H1 (cell line): ENCODE data around the gene NR1I2. TPM values are rescaled to one million over a fixed set of nuclear protein-coding genes. Genes with fewer than 3 reads are reported as not detected.

Source experiments
- CTCF ChIA-PET: fragments of 300-600 bp; sonication (Branson Sonifier 250); formaldehyde crosslinking; loops from one replicate; lab custom pipeline; 2021; ENCODE audit not compliant: partially characterized antibody; lab: Charles Lee
- POLR2A ChIA-PET: fragments of 300-600 bp; sonication (Branson Sonifier 250); formaldehyde crosslinking; loops from one replicate; lab custom pipeline; 2021; ENCODE audit warnings: inconsistent platforms; ENCODE audit not compliant: partially characterized antibody; lab: Charles Lee
- DNase-seq, 2 experiments: peaks; one replicate each; pipeline versions ENCODE4 v3.0.0 to v3.0.0-alpha.2; 2010 to 2022; ENCODE audit warnings: low spot score in 2 of 2, low read depth in 1 of 2, mixed read lengths in 1 of 2
- FAIRE-seq: peaks from 2 replicates; lab custom pipeline; 2011; peaks lifted over from hg19 to GRCh38; lab: Jason Lieb, UNC
- H2AFZ ChIP-seq: 2 replicates; pipeline ENCODE4 v1.8.1; 2012; ENCODE audit warnings: low read length, inconsistent platforms
- H2AK5ac ChIP-seq: 2 replicates; pipeline ENCODE4 v1.6.1; 2013; ENCODE audit warnings: low read depth, low read length
- H2BK120ac ChIP-seq: replicated peaks from 2 replicates; pipeline ENCODE3; 2013; ENCODE audit warnings: low read depth, low read length, inconsistent platforms
- H2BK12ac ChIP-seq: 2 replicates; pipeline ENCODE4 v1.6.1; 2013; ENCODE audit warnings: low read depth, low read length
- H2BK15ac ChIP-seq: 2 replicates; pipeline ENCODE4 v1.6.1; 2013; ENCODE audit warnings: low read length
- H2BK20ac ChIP-seq: 2 replicates; pipeline ENCODE4 v1.6.1; 2013; ENCODE audit warnings: low read length
- H2BK5ac ChIP-seq: 2 replicates; pipeline ENCODE4 v1.6.1; 2013; ENCODE audit warnings: low read depth, low read length
- H3K14ac ChIP-seq: 2 replicates; pipeline ENCODE4 v1.6.1; 2013; ENCODE audit warnings: inconsistent platforms; ENCODE audit not compliant: insufficient read length
- H3K18ac ChIP-seq: 2 replicates; pipeline ENCODE4 v1.6.1; 2013; ENCODE audit warnings: low read length; ENCODE audit errors: extremely low read depth
- H3K23ac ChIP-seq: 2 replicates; pipeline ENCODE4 v1.6.1; 2013; ENCODE audit warnings: inconsistent platforms; ENCODE audit not compliant: insufficient read length
- H3K23me2 ChIP-seq: 2 replicates; pipeline ENCODE4 v1.6.1; 2013; ENCODE audit warnings: low read depth, low read length
- H3K27ac ChIP-seq: 2 replicates; pipeline ENCODE4 v1.6.1; 2011; ENCODE audit warnings: low read depth, low read length, inconsistent platforms
- H3K27me3 ChIP-seq, 4 experiments: replicated peaks in 1 of 4; 1 replicate in 1 of 4; 2 replicates in 3 of 4; pipeline versions ENCODE4 v1.6.1 to v1.8.1; 2011 to 2013; ENCODE audit warnings: low read length in 3 of 4, mild to moderate bottlenecking in 3 of 4, inconsistent platforms in 2 of 4, mixed read lengths in 2 of 4, moderate library complexity in 1 of 4; ENCODE audit not compliant: control insufficient read depth in 3 of 4, insufficient read depth in 3 of 4; ENCODE audit errors: extremely low read depth in 1 of 4
- H3K36me3 ChIP-seq, 4 experiments: 2 replicates each; pipeline versions ENCODE4 v1.6.1 to v1.8.1; 2011 to 2013; ENCODE audit warnings: mild to moderate bottlenecking in 4 of 4, low read length in 3 of 4, moderate library complexity in 2 of 4, control low read depth in 1 of 4, inconsistent platforms in 1 of 4; ENCODE audit not compliant: insufficient read depth in 4 of 4, control insufficient read depth in 2 of 4
- H3K4ac ChIP-seq: replicated peaks from 2 replicates; pipeline ENCODE3; 2013; ENCODE audit warnings: low read length, low read depth, mixed read lengths, inconsistent platforms; ENCODE audit not compliant: insufficient read length
- H3K4me1 ChIP-seq, 4 experiments: replicated peaks in 1 of 4; 1 replicate in 1 of 4; 2 replicates in 3 of 4; pipeline versions ENCODE4 v1.6.1 to v1.8.1; 2011 to 2013; ENCODE audit warnings: low read length in 3 of 4, inconsistent platforms in 2 of 4, mixed read lengths in 1 of 4; ENCODE audit not compliant: insufficient read depth in 4 of 4, control insufficient read depth in 3 of 4
- H3K4me2 ChIP-seq, 2 experiments: 2 replicates each; pipeline versions ENCODE4 v1.6.1 to v1.8.1; 2011 to 2013; ENCODE audit warnings: low read depth in 2 of 2, low read length in 2 of 2, control low read depth in 1 of 2, inconsistent platforms in 1 of 2, mild to moderate bottlenecking in 1 of 2; ENCODE audit not compliant: insufficient read depth in 1 of 2
- H3K4me3 ChIP-seq, 4 experiments: fragments of 200-600, 300-600 bp in 1 of 4; sonication (generic), shearing (Covaris generic), sonication (Bioruptor Twin) in 1 of 4; 2 replicates each; pipeline versions ENCODE4 v1.5.1 to v1.8.1; 2011 to 2016; ENCODE audit warnings: low read length in 4 of 4, low read depth in 3 of 4, control low read depth in 2 of 4, inconsistent platforms in 2 of 4, mild to moderate bottlenecking in 2 of 4, mixed read lengths in 1 of 4, moderate library complexity in 1 of 4; ENCODE audit not compliant: insufficient read depth in 2 of 4; ENCODE audit errors: extremely low read depth in 1 of 4
- H3K56ac ChIP-seq: replicated peaks from 2 replicates; pipeline ENCODE3; 2013; ENCODE audit warnings: low read depth, mild to moderate bottlenecking, mixed read lengths, low read length, inconsistent platforms; ENCODE audit not compliant: insufficient read length
- H3K79me1 ChIP-seq: 2 replicates; pipeline ENCODE4 v1.6.1; 2013; ENCODE audit warnings: low read depth, low read length, control low read depth
- H3K79me2 ChIP-seq, 2 experiments: 2 replicates each; pipeline versions ENCODE4 v1.6.1 to v1.8.1; 2012 to 2013; ENCODE audit warnings: low read length in 2 of 2, mild to moderate bottlenecking in 2 of 2, inconsistent platforms in 1 of 2; ENCODE audit not compliant: insufficient read depth in 2 of 2, control insufficient read depth in 1 of 2
- H3K9ac ChIP-seq, 4 experiments: replicated peaks in 1 of 4; 1 replicate in 1 of 4; 2 replicates in 3 of 4; pipeline versions ENCODE4 v1.6.1 to v1.8.1; 2011 to 2013; ENCODE audit warnings: low read depth in 3 of 4, low read length in 3 of 4, control low read depth in 2 of 4, mild to moderate bottlenecking in 2 of 4, moderate library complexity in 2 of 4, inconsistent platforms in 1 of 4; ENCODE audit errors: extremely low read depth in 1 of 4
- H3K9me3 ChIP-seq, 2 experiments: 2 replicates each; pipeline versions ENCODE4 v1.6.1 to v1.8.1; 2012 to 2013; ENCODE audit warnings: mild to moderate bottlenecking in 2 of 2, moderate library complexity in 2 of 2, control low read depth in 1 of 2, inconsistent platforms in 1 of 2, low read depth in 1 of 2, low read length in 1 of 2, mixed read lengths in 1 of 2; ENCODE audit not compliant: insufficient read depth in 2 of 2
- H4K20me1 ChIP-seq, 2 experiments: replicated peaks in 1 of 2; 2 replicates each; pipeline versions ENCODE3 to v1.8.1; 2011 to 2013; ENCODE audit warnings: inconsistent platforms in 2 of 2, low read length in 2 of 2, mild to moderate bottlenecking in 1 of 2; ENCODE audit not compliant: insufficient read depth in 2 of 2, control insufficient read depth in 1 of 2
- H4K5ac ChIP-seq: 2 replicates; pipeline ENCODE4 v1.6.1; 2013; ENCODE audit warnings: low read length, low read depth, mixed read lengths, inconsistent platforms; ENCODE audit not compliant: insufficient read length
- H4K8ac ChIP-seq: 2 replicates; pipeline ENCODE4 v1.8.0; 2013; ENCODE audit warnings: mild to moderate bottlenecking, moderate library complexity, low read length, inconsistent platforms; ENCODE audit not compliant: insufficient read depth; ENCODE audit errors: extremely low read depth
- H4K91ac ChIP-seq: replicated peaks from 2 replicates; pipeline ENCODE3; 2013; ENCODE audit warnings: low read length, mixed read lengths, inconsistent platforms; ENCODE audit not compliant: insufficient read length
- CBX5 ChIP-seq: fragments of 300-800, 300-1000 bp; sonication (generic); IDR thresholded peaks from 2 replicates; pipeline ENCODE4 v1.7.1; 2016; ENCODE audit warnings: antibody characterized with exemption, low read length, low read depth
- GTF2F1 ChIP-seq: IDR thresholded peaks from 2 replicates; pipeline ENCODE4 v1.6.1; 2012; ENCODE audit warnings: low read depth, low read length, improper control_type of control experiment, borderline replicate concordance
- RAD21 ChIP-seq, 2 experiments: IDR thresholded peaks in 1 of 2; conservative IDR thresholded peaks in 1 of 2; 2 replicates each; pipeline ENCODE4 v1.6.1; 2011; ENCODE audit warnings: low read depth in 2 of 2, low read length in 2 of 2, improper control_type of control experiment in 1 of 2, inconsistent platforms in 1 of 2, mild to moderate bottlenecking in 1 of 2, moderate library complexity in 1 of 2
- SP1 ChIP-seq: IDR thresholded peaks from 2 replicates; pipeline ENCODE4 v1.6.1; 2011; ENCODE audit warnings: low read depth, low read length
- ZNF274 ChIP-seq: IDR thresholded peaks from 2 replicates; pipeline ENCODE4 v1.7.0; 2012; ENCODE audit warnings: low read length, borderline replicate concordance; ENCODE audit errors: extremely low read depth
- WGBS, 2 experiments: shearing (Covaris generic) in 1 of 2; methylation state at CpG; one replicate each; pipeline versions ENCODE4 v1.1.6 to v1.1.7; 2013 to 2015; ENCODE audit warnings: low lambda C conversion rate in 2 of 2, mixed read lengths in 2 of 2, inconsistent platforms in 1 of 2, low coverage in 1 of 2, missing lambda C conversion rate in 1 of 2; ENCODE audit not compliant: insufficient replicate concordance in 2 of 2, insufficient coverage in 1 of 2, insufficient read length in 1 of 2; ENCODE audit errors: extremely low coverage in 1 of 2, missing lambda C conversion rate in 1 of 2; 5-methylcytosine and 5-hydroxymethylcytosine counted together
- polyA plus RNA-seq, 7 experiments: library from polyadenylated mRNA; depleted of rRNA in 3 of 7; stranded (reverse) in 5 of 7; unstranded in 2 of 7; fragments of >200 nt in 5 of 7; fragments of 200-250 nt in 2 of 7; gene quantifications; 1 replicate in 5 of 7; 2 replicates in 1 of 7; 4 replicates in 1 of 7; pipeline versions ENCODE4 v1.2.1 to v1.2.3, GENCODE V29; 2011 to 2013; ENCODE audit warnings: missing spikeins in 2 of 7, mixed read lengths in 2 of 7
- total RNA-seq: library from RNA; stranded (reverse); fragmentation: NEBNext Ultra II Directional; extraction: Animal tissue kit (Norgen Biotek cat#: 25700); gene quantifications from 2 replicates; pipeline ENCODE4 v1.2.1, GENCODE V29; 2021
- TF ChIP-seq, protein P1 (sequence below), 3 experiments: IDR thresholded peaks; 1 replicate in 2 of 3; 2 replicates in 1 of 3; pipeline versions ENCODE4 v1.5.1 to v1.6.1; 2011; ENCODE audit warnings: low read length in 3 of 3, mild to moderate bottlenecking in 3 of 3, inconsistent platforms in 2 of 3, low read depth in 1 of 3, moderate library complexity in 1 of 3; ENCODE audit not compliant: insufficient read depth in 1 of 3; ENCODE audit errors: control extremely low read depth in 1 of 3

NR1I2 gene
- total and polyA plus RNA-seq, 2 of the 8 experiments (the other 6 are each of a cell fraction or from before 2014, with no cell fraction given), result 0.28 to 1.8 TPM

- no peak overlapping the region for H3K18ac ChIP-seq
- no peak overlapping the region for H3K9ac ChIP-seq
- no peak overlapping the region for H4K5ac ChIP-seq
- H4K8ac ChIP-seq, result no peak overlapping the region
- no peak overlapping the region for H3K14ac ChIP-seq
- H2BK15ac ChIP-seq, result no peak overlapping the region
- no peak overlapping the region for H2BK5ac ChIP-seq
- 85% methylated on average over 3 of the region's 3 CpGs; no CpG with 5 or more reads in 1 of the 2 experiments for WGBS, 2 experiments
- FAIRE-seq (peak; percentile 45), DNase-seq (no peak)
- no peak overlapping the region for H3K27ac ChIP-seq
- H3K56ac ChIP-seq, result no peak overlapping the region
- no peak overlapping the region for H2AFZ ChIP-seq
- H3K4me3 ChIP-seq, result no peak overlapping the region
- no peaks in the 10 kb centered on the region for H3K9me3 ChIP-seq
- no peaks in the 10 kb centered on the region for H3K23me2 ChIP-seq
- no peaks in the 10 kb centered on the region for H3K79me2 ChIP-seq
- no peaks in the 10 kb centered on the region for H3K27me3 ChIP-seq
- CTCF ChIA-PET, result interaction anchor here (0.9 to 2.9 kb wide), 13 partner anchors 10 to 329 kb away, joined by 3 to 10 read pairs (median 4); no protein-coding TSS in a partner anchor
- H2BK120ac ChIP-seq, result no peak overlapping the region
- no peak overlapping the region for H2BK20ac ChIP-seq
- H3K36me3 ChIP-seq, result no peaks in the 10 kb centered on the region
- H4K91ac ChIP-seq, result no peak overlapping the region
- H2BK12ac ChIP-seq, result no peak overlapping the region
- H3K79me1 ChIP-seq, result no peaks in the 10 kb centered on the region
- no peak overlapping the region for H3K4ac ChIP-seq
- H3K23ac ChIP-seq, result no peak overlapping the region
- POLR2A ChIA-PET, result interaction anchor here (0.8 kb wide), 1 partner anchor 11 kb away, joined by 3 read pairs; no protein-coding TSS in a partner anchor
- peaks cover 0 to 2% of the 10 kb centered on the region in 2 experiments for H4K20me1 ChIP-seq
- H3K4me2 ChIP-seq, result no peak overlapping the region
- H2AK5ac ChIP-seq, result no peak overlapping the region
- peaks cover 0 to 3% (median 1%) of the 10 kb centered on the region in 4 experiments; a peak in 2 of 7 replicates for H3K4me1 ChIP-seq
- TF ChIP-seq GTF2F1, result no peak
- TF ChIP-seq CBX5, result no peak
- TF ChIP-seq SP1, result no peak
- peak in 1 of 2 experiments; percentile 18; a peak in 1 of 4 replicates for TF ChIP-seq RAD21 (IDR thresholded peaks at IDR 0.05 in 1 of 2, conservative IDR thresholded peaks at IDR 0.05 in 1 of 2; ENCODE audit: low read depth in 2 of 2, low read length in 2 of 2)
- TF ChIP-seq, protein P1, sequence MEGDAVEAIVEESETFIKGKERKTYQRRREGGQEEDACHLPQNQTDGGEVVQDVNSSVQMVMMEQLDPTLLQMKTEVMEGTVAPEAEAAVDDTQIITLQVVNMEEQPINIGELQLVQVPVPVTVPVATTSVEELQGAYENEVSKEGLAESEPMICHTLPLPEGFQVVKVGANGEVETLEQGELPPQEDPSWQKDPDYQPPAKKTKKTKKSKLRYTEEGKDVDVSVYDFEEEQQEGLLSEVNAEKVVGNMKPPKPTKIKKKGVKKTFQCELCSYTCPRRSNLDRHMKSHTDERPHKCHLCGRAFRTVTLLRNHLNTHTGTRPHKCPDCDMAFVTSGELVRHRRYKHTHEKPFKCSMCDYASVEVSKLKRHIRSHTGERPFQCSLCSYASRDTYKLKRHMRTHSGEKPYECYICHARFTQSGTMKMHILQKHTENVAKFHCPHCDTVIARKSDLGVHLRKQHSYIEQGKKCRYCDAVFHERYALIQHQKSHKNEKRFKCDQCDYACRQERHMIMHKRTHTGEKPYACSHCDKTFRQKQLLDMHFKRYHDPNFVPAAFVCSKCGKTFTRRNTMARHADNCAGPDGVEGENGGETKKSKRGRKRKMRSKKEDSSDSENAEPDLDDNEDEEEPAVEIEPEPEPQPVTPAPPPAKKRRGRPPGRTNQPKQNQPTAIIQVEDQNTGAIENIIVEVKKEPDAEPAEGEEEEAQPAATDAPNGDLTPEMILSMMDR (IDR thresholded peaks at IDR 0.05; ENCODE audit: control extremely low read depth in 1 of 3, insufficient read depth in 1 of 3, low read depth in 1 of 3, low read length in 3 of 3), result peak in 2 of 3 experiments; percentile 9 to 45; a peak in 2 of 4 replicates
- no peak for TF ChIP-seq ZNF274
These were observed 49.1 kb downstream of the NR1I2 start for GRCh38 chr3:119831022-119831421.
